ENCODE measurements around the gene MUC5B. TPM values are rescaled to one million over a fixed set of nuclear protein-coding genes. Genes with fewer than 3 reads are reported as not detected.
"Not testable (repeated sequence)": the region's sequence is repeated elsewhere in the genome, so short reads cannot be mapped to it uniquely, and the experiment has no call there.

MUC5B gene, protein sequence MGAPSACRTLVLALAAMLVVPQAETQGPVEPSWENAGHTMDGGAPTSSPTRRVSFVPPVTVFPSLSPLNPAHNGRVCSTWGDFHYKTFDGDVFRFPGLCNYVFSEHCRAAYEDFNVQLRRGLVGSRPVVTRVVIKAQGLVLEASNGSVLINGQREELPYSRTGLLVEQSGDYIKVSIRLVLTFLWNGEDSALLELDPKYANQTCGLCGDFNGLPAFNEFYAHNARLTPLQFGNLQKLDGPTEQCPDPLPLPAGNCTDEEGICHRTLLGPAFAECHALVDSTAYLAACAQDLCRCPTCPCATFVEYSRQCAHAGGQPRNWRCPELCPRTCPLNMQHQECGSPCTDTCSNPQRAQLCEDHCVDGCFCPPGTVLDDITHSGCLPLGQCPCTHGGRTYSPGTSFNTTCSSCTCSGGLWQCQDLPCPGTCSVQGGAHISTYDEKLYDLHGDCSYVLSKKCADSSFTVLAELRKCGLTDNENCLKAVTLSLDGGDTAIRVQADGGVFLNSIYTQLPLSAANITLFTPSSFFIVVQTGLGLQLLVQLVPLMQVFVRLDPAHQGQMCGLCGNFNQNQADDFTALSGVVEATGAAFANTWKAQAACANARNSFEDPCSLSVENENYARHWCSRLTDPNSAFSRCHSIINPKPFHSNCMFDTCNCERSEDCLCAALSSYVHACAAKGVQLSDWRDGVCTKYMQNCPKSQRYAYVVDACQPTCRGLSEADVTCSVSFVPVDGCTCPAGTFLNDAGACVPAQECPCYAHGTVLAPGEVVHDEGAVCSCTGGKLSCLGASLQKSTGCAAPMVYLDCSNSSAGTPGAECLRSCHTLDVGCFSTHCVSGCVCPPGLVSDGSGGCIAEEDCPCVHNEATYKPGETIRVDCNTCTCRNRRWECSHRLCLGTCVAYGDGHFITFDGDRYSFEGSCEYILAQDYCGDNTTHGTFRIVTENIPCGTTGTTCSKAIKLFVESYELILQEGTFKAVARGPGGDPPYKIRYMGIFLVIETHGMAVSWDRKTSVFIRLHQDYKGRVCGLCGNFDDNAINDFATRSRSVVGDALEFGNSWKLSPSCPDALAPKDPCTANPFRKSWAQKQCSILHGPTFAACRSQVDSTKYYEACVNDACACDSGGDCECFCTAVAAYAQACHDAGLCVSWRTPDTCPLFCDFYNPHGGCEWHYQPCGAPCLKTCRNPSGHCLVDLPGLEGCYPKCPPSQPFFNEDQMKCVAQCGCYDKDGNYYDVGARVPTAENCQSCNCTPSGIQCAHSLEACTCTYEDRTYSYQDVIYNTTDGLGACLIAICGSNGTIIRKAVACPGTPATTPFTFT (N-terminal part only)
- total RNA-seq = not detected in 2 replicates
- long read RNA-seq = 0 reads

DNA sequence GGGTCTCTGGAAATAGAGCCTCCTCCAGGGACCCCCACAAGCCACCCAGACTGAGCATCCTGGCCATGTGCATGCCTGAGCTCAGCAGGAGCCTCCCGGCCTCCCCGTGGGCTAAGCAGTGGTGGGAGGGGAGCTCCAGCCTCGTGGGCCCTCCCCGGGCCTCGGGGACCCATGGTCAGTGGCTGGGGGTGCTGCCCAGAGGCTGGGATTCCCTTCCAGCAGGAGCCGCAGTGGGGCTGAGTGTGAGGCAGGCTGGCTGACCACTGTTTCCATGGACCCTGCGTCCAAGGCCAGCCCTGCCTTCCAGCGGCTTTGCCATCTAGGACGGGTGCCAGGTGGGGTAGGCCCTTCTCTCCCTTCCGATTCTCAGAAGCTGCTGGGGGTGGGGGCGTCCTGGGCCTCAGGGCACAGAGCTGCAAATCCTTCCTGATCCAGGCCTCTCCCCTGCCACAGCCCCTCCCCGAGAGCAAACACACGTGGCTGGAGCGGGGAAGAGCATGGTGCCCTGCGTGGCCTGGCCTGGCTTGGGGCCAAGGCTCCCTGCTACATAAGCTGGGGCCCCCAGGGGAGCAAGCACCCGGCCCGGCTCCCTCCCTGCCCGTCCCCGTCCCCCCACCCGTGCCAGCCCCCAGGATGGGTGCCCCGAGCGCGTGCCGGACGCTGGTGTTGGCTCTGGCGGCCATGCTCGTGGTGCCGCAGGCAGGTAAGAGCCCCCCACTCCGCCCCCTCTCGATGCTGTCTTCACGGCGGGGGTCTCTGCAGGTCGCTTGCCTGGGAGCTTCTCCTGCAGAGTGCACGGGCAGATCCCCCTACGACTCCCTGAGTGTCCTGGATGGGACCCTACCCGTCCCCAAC lies at the start of gene MUC5B:
TSS of gene MUC5B (plus strand) at position 576 of the 855 bp plus-strand sequence. CDS start at position 634, 58 bp downstream.
- no peaks in the 10 kb centered on the region for H3K4me1 Mint-ChIP-seq (ENCODE audit: low read depth)
- DNase-seq (ENCODE audit: low spot score, unreplicated experiment) = no peak

DNA sequence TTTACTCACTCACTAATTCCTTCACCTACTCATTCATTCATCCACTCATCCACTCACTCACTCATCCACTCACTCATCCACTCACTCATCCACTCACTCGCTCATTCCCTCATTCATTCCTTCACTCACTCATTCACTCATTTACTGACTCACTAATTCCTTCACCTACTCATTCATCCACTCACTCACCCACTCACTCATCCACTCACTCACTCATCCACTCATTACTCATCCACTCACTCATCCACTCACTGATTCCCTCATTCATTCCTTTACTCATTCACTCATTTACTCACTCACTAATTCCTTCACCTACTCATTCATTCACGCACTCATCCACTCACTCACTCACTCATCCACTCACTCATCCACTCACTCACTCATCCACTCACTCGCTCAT lies 49.5 kb upstream of the MUC5B start:
- DNase-seq (ENCODE audit: low spot score, unreplicated experiment); H3K4me3 Mint-ChIP-seq (ENCODE audit: low read depth); H3K27ac Mint-ChIP-seq; H3K4me1 Mint-ChIP-seq (ENCODE audit: low read depth); H3K36me3 Mint-ChIP-seq (ENCODE audit: insufficient read depth); H3K9me3 Mint-ChIP-seq (ENCODE audit: low read depth); H3K27me3 Mint-ChIP-seq: not testable (repeated sequence)

More for the DNA sequence above, at the start of gene MUC5B:
- no peaks in the 10 kb centered on the region for H3K9me3 Mint-ChIP-seq (ENCODE audit: low read depth)
- TF ChIP-seq, protein P1, sequence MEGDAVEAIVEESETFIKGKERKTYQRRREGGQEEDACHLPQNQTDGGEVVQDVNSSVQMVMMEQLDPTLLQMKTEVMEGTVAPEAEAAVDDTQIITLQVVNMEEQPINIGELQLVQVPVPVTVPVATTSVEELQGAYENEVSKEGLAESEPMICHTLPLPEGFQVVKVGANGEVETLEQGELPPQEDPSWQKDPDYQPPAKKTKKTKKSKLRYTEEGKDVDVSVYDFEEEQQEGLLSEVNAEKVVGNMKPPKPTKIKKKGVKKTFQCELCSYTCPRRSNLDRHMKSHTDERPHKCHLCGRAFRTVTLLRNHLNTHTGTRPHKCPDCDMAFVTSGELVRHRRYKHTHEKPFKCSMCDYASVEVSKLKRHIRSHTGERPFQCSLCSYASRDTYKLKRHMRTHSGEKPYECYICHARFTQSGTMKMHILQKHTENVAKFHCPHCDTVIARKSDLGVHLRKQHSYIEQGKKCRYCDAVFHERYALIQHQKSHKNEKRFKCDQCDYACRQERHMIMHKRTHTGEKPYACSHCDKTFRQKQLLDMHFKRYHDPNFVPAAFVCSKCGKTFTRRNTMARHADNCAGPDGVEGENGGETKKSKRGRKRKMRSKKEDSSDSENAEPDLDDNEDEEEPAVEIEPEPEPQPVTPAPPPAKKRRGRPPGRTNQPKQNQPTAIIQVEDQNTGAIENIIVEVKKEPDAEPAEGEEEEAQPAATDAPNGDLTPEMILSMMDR (IDR thresholded peaks at IDR 0.05; ENCODE audit: unreplicated experiment) = no peak
- no peak within 1 kb of the TSS for H3K4me3 Mint-ChIP-seq (ENCODE audit: low read depth)
- H3K27me3 Mint-ChIP-seq = peaks cover 18% of the 10 kb centered on the region
- no peaks in the 10 kb centered on the region for H3K36me3 Mint-ChIP-seq (ENCODE audit: insufficient read depth)
- H3K27ac Mint-ChIP-seq = no peak within 1 kb of the TSS

DNA sequence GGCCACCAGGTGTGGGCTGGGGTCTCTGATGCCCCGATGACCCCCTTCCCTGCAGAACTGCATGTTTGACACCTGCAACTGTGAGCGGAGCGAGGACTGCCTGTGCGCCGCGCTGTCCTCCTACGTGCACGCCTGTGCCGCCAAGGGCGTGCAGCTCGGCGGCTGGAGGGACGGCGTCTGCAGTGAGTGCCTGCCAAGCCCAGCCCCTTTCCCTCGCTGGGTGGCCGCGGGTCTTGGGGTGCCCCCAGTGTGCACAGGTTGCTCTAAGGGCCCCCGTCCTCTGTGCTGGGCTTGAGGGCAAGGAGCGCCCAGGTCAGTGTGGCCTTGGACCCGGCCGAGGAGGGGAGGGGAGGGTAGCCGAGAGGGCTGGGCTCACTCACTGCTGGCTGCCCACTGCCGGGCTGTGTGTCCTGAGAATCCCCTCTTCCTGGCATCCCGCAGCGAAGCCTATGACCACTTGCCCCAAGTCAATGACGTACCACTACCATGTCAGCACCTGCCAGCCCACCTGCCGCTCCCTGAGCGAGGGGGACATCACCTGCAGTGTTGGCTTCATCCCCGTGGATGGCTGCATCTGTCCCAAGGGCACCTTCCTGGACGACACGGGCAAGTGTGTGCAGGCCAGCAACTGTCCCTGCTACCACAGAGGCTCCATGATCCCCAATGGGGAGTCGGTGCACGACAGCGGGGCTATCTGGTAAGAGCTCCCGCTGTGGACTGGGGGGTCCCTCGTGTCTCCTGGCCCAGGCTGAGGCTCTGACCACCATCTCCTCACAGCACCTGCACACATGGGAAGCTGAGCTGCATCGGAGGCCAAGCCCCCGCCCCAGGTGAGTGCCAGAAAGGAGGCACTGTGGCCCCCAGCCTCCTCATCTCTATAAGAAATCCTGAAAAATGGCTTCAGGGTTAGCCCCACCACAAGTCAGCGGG lies 48.2 kb upstream of the MUC5B start:
- Mint-ChIP-seq H3K36me3 (ENCODE audit: insufficient read depth) (no peaks in the 10 kb centered on the region), H3K4me3 (ENCODE audit: low read depth) (no peak overlapping the region)
- DNase-seq (ENCODE audit: low spot score, unreplicated experiment) = no peak

DNA sequence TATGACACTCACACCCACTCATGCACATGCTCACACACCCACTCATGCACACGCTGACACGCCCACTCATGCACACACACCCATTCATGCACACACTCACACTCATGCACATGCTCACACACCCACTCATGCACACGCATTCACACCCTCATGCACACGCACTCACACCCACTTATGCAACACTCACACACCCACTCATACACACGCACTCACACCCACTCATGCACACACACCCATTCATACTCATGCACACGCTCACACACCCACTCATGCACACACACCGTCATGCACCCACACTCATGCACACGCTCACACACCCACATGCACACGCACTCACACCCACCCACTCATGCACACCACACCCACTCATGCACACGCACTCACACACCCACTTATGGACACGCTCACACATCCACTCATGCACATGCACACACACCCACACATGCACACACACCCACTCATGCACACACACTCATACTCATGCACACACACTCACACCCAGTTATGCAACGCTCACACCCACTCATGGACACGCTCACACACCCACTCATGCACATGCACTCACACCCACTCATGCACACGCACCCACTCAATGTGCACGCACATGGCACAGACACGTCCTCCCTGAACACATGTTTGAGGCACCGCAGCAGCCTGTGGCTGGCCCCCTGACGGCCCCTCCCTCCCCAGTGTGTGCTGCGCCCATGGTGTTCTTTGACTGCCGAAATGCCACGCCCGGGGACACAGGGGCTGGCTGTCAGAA lies 47.2 kb upstream of the MUC5B start:
- peaks cover 3% of the 10 kb centered on the region for H3K27me3 Mint-ChIP-seq
- DNase-seq (ENCODE audit: low spot score, unreplicated experiment) = no peak
- TF ChIP-seq, protein P1 (IDR thresholded peaks at IDR 0.05; ENCODE audit: unreplicated experiment) = no peak
- H3K36me3 Mint-ChIP-seq (ENCODE audit: insufficient read depth) = no peaks in the 10 kb centered on the region
- peaks cover 4% of the 10 kb centered on the region for H3K9me3 Mint-ChIP-seq (ENCODE audit: low read depth)
- no peak overlapping the region for H3K4me3 Mint-ChIP-seq (ENCODE audit: low read depth)
- no peaks in the 10 kb centered on the region for H3K4me1 Mint-ChIP-seq (ENCODE audit: low read depth)
- no peak overlapping the region for H3K27ac Mint-ChIP-seq

More for the DNA sequence above, 48.2 kb upstream of the MUC5B start:
- peaks cover 4% of the 10 kb centered on the region for H3K9me3 Mint-ChIP-seq (ENCODE audit: low read depth)
- no peaks in the 10 kb centered on the region for H3K4me1 Mint-ChIP-seq (ENCODE audit: low read depth)
- TF ChIP-seq, protein P1 (IDR thresholded peaks at IDR 0.05; ENCODE audit: unreplicated experiment) = no peak
- H3K27me3 Mint-ChIP-seq = peaks cover 3% of the 10 kb centered on the region
- H3K27ac Mint-ChIP-seq = no peak overlapping the region

All from progenitor cell of endocrine pancreas (in vitro differentiated cells).